SU-DHL-6 (cell line): Measurements from ENCODE around the gene ATG13.

Source experiments
- CTCF ChIP-seq: fragments of 200-600 bp; sonication (generic); IDR thresholded peaks from one replicate; pipeline ENCODE4 v1.5.1; 2017; ENCODE audit warnings: antibody characterized with exemption, mild to moderate bottlenecking, low read length, moderate library complexity; ENCODE audit not compliant: insufficient read depth, poor library complexity, severe bottlenecking
- EZH2phosphoT487 ChIP-seq: fragments of 200-600 bp; sonication (generic), shearing (Covaris generic); conservative IDR thresholded peaks from 2 replicates; pipeline ENCODE4 v1.6.1; 2018; ENCODE audit warnings: mild to moderate bottlenecking, antibody characterized with exemption, low read length, moderate library complexity, mixed read lengths

- no peak for TF ChIP-seq CTCF
- TF ChIP-seq EZH2phosphoT487, result no peak
Measured at GRCh38 chr11:46599340-46600193, 17.8 kb upstream of the ATG13 start.
